Measurements from ENCODE around the gene FOXB2.

Gene FOXB2

DNA sequence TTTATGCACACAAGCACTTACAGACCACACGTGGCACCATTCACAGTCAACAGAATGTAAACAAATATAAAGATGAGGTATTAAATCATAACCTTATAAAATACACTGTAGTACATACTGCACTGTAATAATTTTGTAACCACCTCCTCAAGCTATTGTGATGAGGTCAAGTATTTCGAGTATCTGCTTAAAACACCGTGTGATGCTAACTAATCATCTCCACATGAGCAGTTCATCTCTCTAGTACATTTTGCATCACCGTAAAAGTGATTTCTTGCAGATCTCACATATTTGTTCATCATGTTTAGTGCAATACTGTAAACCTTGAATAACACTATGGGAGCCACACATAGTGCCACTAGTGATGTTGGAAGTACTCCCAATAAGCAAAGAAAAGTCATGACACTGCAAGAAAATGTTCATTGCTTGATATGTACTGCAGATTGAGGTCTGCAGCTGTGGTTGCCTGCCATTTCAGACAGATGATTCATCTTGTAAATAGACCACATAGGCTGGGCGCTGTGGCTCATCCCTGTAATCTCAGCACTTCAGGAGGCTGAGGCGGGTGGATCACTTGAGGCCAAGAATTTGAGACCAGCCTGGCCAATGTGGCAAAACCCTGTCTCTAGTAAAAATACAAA, 44.3 kb downstream of the FOXB2 start:
- Histone ChIP-seq H3K36me3 (ENCODE audit: control insufficient read depth, insufficient read depth, low read length) (no peaks in the 10 kb centered on the region), H3K4me3 (replicated peaks; ENCODE audit: low read depth, low read length) (no peak overlapping the region), H3K27me3 (replicated peaks; ENCODE audit: control insufficient read depth, insufficient read depth, low read length) (no peaks in the 10 kb centered on the region)
- TF ChIP-seq, protein P1, sequence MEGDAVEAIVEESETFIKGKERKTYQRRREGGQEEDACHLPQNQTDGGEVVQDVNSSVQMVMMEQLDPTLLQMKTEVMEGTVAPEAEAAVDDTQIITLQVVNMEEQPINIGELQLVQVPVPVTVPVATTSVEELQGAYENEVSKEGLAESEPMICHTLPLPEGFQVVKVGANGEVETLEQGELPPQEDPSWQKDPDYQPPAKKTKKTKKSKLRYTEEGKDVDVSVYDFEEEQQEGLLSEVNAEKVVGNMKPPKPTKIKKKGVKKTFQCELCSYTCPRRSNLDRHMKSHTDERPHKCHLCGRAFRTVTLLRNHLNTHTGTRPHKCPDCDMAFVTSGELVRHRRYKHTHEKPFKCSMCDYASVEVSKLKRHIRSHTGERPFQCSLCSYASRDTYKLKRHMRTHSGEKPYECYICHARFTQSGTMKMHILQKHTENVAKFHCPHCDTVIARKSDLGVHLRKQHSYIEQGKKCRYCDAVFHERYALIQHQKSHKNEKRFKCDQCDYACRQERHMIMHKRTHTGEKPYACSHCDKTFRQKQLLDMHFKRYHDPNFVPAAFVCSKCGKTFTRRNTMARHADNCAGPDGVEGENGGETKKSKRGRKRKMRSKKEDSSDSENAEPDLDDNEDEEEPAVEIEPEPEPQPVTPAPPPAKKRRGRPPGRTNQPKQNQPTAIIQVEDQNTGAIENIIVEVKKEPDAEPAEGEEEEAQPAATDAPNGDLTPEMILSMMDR (IDR thresholded peaks at IDR 0.05; ENCODE audit: insufficient read depth, low read length, poor library complexity, severe bottlenecking): no peak
- no peak for DNase-seq (ENCODE audit: extremely low read depth, insufficient read length)

DNA sequence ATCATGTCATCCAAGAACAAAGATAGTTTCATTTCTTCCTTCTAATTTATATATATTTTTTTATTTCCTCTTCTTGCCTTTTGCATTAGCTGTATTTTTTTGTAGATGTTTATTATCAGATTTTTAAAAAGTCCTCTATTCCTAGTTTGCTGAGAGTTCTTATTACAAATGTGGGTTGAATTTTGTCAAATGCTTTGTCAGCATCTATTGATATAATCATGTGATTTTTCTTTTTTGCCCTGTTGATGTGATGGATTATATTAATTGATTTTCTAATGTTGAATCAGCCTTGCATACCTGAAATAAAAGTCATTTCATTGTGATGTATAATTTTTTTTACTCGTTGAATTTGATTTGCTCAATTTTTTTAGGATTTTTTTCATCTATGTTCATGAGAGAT, 46.9 kb downstream of the FOXB2 start:
- TF ChIP-seq, protein P1 (IDR thresholded peaks at IDR 0.05; ENCODE audit: insufficient read depth, low read length, poor library complexity, severe bottlenecking): no peak
- Histone ChIP-seq H3K27me3 (replicated peaks; ENCODE audit: control insufficient read depth, insufficient read depth, low read length) (no peaks in the 10 kb centered on the region), H3K4me3 (replicated peaks; ENCODE audit: low read depth, low read length) (no peak overlapping the region), H3K36me3 (ENCODE audit: control insufficient read depth, insufficient read depth, low read length) (no peaks in the 10 kb centered on the region)
- DNase-seq (ENCODE audit: extremely low read depth, insufficient read length): no peak

Measured in GM06990 (cell line).